ENCODE measurements around the gene SOX5.
"Not testable (repeated sequence)": the region's sequence is repeated elsewhere in the genome, so short reads cannot be mapped to it uniquely, and the experiment has no call there.

The SOX5 gene

GRCh38 chr12:23899434-23899833, 50.0 kb downstream of the SOX5 start:
- no peak for DNase-seq

GRCh38 chr12:23898121-23898520, 51.3 kb downstream of the SOX5 start:
- DNase-seq: no peak

GRCh38 chr12:23895792-23896218, 53.7 kb downstream of the SOX5 start:
- no peak for DNase-seq

GRCh38 chr12:23893611-23894010, 55.9 kb downstream of the SOX5 start:
- DNase-seq: no peak

GRCh38 chr12:23891115-23891514, 58.4 kb downstream of the SOX5 start:
- DNase-seq: no peak

- no peak for DNase-seq
These were observed 60.4 kb downstream of the SOX5 start for GRCh38 chr12:23889069-23889440.

GRCh38 chr12:23888396-23889068, 60.9 kb downstream of the SOX5 start:
- no peak for DNase-seq

- DNase-seq: no peak
These were observed 62.2 kb downstream of the SOX5 start for GRCh38 chr12:23887055-23887835.

- no peak for DNase-seq
These were observed 64.1 kb downstream of the SOX5 start for GRCh38 chr12:23885394-23885793.

- DNase-seq: no peak
These were observed 64.6 kb downstream of the SOX5 start for GRCh38 chr12:23884909-23885308.

- no peak for DNase-seq
These were observed 68.5 kb downstream of the SOX5 start for GRCh38 chr12:23880988-23881387.

GRCh38 chr12:23876618-23877017, 72.9 kb downstream of the SOX5 start:
- not testable (repeated sequence) for DNase-seq

- DNase-seq: no peak
These were observed 81.7 kb downstream of the SOX5 start for GRCh38 chr12:23867794-23868193.

- DNase-seq: no peak
These were observed 86.8 kb downstream of the SOX5 start for GRCh38 chr12:23862701-23863100.

GRCh38 chr12:23860019-23860418, 89.5 kb downstream of the SOX5 start:
- no peak for DNase-seq

GRCh38 chr12:23857178-23857577, 92.3 kb downstream of the SOX5 start:
- DNase-seq: no peak

GRCh38 chr12:23855813-23856212, 93.7 kb downstream of the SOX5 start:
- no peak for DNase-seq

GRCh38 chr12:23854598-23854997, 94.9 kb downstream of the SOX5 start:
- DNase-seq: no peak

GRCh38 chr12:23853640-23854039, 95.8 kb downstream of the SOX5 start:
- DNase-seq: no peak

- DNase-seq: no peak
These were observed 97.9 kb downstream of the SOX5 start for GRCh38 chr12:23851602-23852001.

- DNase-seq: no peak
These were observed 101.6 kb downstream of the SOX5 start for GRCh38 chr12:23847857-23848256.

GRCh38 chr12:23843958-23844357, 105.5 kb downstream of the SOX5 start:
- DNase-seq: no peak

- no peak for DNase-seq
These were observed 115.4 kb downstream of the SOX5 start for GRCh38 chr12:23834076-23834475.

- DNase-seq: no peak
These were observed 117.7 kb downstream of the SOX5 start for GRCh38 chr12:23831739-23832138.

- DNase-seq: no peak
These were observed 119.3 kb downstream of the SOX5 start for GRCh38 chr12:23830210-23830609.

Measured in CD4-positive, alpha-beta T cell treated with Interleukin-12 subunit alpha and Interleukin-12 subunit beta, for 1 hour (primary cell).